GM12872 (cell line): Measurements from ENCODE around the gene SPATS1.

Source experiments
- TF ChIP-seq, protein P1 (sequence below): IDR thresholded peaks from 3 replicates; pipeline ENCODE4 v1.5.1; 2011; ENCODE audit warnings: low read depth, mild to moderate bottlenecking, low read length, moderate library complexity; ENCODE audit not compliant: insufficient read depth

SPATS1 gene, protein sequence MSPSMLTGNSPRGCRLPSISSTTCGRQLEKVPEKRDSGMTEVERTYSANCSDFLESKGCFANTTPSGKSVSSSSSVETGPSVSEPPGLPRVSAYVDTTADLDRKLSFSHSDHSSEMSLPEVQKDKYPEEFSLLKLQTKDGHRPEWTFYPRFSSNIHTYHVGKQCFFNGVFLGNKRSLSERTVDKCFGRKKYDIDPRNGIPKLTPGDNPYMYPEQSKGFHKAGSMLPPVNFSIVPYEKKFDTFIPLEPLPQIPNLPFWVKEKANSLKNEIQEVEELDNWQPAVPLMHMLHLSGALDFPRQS

DNA sequence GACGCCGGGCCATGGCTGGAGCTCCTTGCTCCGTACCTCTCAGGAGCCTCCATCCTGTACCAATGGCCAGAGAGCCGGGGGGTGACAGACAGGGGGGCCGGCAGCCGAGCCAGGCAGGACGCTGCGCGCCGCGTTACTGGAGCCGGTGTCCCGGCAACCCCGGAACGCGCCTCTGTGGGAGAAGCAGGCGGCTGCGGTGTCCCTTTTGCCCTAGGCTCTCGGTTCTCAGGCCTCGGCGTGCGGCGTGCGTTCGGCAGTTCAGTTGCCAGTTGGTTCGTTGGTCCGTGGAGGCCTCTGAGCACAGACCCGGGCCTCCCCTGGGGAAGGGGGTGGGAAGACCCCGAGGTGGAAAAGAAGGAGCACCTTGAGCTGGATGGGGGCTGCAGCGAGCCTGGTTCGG is at the start of gene SPATS1:
TSS of gene SPATS1 (plus strand) at position 162 of the 400 bp plus-strand sequence. CDS start 446 bp downstream, outside the sequence.
- TF ChIP-seq, protein P1, sequence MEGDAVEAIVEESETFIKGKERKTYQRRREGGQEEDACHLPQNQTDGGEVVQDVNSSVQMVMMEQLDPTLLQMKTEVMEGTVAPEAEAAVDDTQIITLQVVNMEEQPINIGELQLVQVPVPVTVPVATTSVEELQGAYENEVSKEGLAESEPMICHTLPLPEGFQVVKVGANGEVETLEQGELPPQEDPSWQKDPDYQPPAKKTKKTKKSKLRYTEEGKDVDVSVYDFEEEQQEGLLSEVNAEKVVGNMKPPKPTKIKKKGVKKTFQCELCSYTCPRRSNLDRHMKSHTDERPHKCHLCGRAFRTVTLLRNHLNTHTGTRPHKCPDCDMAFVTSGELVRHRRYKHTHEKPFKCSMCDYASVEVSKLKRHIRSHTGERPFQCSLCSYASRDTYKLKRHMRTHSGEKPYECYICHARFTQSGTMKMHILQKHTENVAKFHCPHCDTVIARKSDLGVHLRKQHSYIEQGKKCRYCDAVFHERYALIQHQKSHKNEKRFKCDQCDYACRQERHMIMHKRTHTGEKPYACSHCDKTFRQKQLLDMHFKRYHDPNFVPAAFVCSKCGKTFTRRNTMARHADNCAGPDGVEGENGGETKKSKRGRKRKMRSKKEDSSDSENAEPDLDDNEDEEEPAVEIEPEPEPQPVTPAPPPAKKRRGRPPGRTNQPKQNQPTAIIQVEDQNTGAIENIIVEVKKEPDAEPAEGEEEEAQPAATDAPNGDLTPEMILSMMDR: no peak

DNA sequence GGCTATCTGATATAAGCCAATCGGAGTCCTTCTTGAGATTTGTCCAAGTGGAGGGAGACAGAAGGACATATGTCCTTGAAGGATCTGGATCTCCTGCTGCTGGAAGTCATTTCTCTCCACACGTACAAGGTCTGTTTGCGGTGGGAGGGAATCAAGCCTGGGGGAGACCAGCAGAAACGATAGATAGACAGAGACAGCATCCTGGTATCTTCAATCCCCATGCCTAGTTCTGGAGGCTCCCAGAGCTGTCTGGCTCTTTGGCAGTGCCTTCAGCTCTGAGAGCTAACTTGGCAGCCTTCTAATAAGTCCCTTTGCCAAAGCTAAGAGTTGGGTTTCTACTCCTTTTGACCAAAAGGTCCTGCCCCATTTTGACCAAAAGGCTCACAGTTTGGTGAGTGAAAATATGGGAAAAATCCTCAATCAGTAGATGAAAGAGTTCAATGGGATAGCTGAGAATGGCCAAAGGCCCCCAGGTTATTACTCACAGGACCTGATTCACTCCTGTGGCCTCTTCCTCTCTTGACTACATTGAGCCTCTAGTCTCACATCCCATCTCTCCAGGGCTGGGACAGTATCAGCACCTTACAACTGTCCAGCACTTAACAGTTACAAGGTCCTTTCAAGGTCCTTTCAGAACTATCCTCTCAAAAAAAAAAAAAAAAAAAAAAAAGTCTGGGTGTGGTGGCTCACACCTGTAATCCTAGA is 49.6 kb upstream of the SPATS1 start:
- TF ChIP-seq, protein P1: no peak

DNA sequence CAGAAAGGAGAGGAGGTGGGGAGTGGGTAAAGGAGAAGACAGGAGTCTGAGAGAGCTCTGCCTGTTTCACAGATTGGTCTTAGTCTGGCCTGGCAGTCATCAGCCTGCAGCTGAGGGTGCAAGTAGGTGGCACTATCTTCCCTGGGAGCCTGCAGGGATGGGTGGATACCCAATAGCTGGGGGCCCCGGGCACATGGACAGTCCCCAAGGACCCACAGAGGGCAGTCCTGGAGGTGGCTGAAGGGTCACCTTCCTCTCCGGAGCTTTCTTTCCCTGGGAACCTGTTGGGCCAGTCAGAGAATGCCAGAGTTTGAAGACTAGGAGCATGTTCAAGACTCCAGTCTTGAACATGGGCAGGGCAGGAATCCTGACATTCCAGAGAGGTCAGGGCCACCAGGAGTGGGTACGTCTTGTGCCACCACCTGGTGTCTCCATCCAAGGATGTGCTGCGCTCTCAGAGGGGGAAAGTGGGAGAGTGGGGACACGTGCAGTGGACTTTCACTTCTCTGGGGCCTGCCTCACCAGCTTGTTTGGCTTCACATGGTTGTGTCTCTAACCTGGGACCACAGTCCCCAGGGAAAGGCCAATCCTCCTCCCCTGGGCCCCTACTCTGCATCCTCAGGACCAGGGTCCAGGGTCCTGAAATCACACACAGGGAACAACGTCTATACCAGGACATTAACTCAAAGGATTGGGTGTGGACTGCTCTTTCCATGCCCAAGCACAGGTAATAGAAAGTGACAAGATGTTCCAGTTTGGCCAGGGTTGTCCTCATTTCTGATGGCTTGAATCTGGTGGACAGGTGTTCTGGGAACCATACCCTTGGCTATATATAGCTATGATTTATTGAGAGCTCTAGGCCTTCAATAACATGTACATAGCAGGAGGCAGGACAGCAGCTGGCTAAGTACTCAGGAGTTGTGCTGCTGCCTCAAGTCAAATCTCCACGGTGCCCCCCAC is 47.3 kb upstream of the SPATS1 start:
- TF ChIP-seq, protein P1: no peak

DNA sequence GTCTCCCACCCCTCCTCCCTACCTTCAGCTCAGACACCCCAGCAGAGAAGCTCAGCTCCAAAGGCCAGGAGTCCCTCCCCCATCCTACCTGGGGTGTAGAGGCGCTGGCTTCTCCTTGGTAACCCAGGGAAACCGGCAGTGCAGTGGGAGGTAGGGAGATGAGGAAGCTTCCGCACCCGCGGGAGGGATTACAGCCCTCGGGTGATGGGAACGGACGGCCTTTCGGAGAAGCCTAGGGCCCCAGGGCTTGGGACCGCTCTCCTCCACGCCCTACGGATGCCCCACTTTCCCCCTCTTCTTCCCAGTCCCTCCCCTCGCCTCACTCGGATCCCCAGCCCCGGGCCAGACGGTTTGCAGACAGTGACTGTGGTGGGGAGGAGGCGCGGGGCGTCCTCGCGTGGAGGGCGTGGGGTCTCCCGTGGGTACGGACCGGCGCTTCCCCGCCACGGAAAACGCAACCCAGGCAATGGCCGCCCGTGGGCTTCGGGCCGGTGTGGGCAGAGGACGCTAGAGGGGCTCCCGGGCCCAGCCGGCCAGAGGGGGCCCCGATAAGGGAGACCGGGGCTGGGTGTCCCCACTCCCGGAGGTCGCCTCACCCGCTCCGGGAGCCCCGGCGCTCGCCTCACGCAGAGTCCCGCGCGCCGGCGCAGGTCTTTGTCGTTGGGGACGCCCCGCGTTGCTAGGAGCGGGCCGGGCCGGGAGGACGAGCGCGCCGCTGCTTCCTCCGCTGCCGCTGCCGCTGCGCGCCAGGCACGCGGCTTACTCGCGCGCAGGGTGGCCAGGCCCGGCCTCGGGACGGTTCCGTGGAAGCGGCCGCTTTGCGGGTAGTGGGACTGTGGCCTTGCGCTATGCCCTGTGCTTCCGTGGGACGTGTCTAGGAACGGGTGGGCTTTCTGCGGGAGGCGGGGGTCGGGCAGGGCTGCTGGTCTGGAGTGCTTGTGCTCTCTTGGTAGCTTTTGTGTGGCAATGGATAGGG is 45.1 kb upstream of the SPATS1 start:
- TF ChIP-seq, protein P1: no peak

DNA sequence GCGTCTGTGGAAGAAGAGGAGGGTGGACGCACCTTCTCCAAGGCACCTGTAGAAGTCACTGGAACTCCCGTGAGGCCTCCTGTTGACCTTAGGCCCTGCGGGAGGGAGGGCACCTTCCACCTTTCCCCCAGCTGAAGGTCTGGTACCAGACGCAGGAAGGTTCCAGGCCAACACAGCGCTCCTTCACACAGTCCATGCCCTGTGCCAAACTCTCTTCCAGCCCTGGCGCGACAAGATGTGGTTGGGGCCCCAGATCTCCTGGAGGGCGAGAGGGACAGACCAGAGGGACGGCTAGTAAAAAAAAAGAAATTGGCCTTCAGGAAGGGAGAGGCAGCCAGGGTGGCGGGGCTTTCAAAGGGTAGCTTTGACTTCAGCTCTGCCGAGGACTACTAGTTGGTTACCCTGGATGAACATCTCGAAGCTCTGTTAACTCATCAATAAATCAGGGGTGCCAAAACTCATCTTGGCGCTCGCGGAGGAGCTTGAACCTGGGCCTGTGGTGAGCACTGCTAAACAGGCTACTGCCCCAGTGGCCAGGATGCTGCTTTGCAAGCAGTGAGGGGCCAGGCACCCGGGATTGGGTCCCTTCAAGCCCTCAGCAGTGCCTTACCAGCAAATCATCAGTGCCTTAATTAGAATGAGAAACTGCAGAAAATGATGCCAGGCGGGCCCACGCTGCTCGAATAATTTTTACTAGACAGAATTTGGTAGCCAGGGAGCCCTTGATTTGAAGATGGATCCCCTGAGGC is 44.2 kb upstream of the SPATS1 start:
- TF ChIP-seq, protein P1: no peak

DNA sequence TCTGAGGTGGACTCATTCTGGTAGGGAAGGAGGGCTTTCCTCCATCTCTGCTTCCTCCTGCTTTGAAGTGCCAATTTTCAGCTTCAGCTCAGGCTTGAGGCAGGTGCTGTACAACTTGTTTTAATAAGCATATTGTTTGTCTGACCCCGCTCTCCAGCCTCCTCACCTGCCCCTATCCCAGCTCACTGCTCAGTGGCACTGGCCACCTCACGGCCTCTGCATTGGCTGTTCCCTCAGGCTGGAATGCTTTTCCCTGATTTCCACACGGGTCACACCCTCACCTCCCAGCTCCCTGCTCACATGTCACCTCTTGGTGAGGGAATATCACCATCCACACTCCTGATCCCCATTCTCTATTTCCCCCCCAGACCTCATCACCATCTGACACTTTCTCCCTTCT is 43.6 kb upstream of the SPATS1 start:
- TF ChIP-seq, protein P1: no peak
